Measurements from ENCODE around the gene BCKDHA.

DNA sequence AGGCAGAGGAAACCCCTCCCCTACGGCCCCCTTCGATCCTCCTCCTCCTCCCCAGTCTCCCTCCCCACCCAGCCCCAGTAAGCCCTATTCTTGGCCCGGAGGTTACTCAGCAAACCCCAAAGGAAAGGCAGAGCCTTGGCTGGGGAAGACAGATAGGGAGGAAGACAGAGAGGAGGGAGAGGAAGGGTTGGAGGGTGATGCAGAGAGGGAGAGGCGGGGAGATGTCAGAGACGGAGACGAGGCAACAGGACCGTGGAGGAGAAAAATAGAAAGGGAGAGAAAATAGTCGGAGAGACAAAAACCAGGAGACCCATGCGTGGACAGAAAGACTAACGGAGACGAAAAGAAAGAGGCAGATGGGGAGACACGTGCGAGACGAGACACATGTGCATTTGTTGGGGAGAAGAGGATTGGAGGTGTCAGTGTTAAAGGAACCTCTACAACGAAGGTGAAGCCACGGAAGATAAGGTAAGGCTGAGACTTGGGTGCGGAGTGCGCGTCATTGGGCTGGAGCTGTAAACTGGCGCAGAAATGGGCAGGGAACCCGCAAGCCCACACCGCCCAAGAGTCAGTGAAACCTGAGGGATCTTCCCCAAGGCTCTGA, 46.8 kb upstream of the BCKDHA start:
- TF ChIP-seq RFX5 (IDR thresholded peaks at IDR 0.05; ENCODE audit: low read depth, low read length): no peak
- no peak for TF ChIP-seq CEBPB (IDR thresholded peaks at IDR 0.05; ENCODE audit: low read depth, low read length)
- TF ChIP-seq, protein P1, sequence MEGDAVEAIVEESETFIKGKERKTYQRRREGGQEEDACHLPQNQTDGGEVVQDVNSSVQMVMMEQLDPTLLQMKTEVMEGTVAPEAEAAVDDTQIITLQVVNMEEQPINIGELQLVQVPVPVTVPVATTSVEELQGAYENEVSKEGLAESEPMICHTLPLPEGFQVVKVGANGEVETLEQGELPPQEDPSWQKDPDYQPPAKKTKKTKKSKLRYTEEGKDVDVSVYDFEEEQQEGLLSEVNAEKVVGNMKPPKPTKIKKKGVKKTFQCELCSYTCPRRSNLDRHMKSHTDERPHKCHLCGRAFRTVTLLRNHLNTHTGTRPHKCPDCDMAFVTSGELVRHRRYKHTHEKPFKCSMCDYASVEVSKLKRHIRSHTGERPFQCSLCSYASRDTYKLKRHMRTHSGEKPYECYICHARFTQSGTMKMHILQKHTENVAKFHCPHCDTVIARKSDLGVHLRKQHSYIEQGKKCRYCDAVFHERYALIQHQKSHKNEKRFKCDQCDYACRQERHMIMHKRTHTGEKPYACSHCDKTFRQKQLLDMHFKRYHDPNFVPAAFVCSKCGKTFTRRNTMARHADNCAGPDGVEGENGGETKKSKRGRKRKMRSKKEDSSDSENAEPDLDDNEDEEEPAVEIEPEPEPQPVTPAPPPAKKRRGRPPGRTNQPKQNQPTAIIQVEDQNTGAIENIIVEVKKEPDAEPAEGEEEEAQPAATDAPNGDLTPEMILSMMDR (conservative IDR thresholded peaks at IDR 0.05; ENCODE audit: low read depth, low read length): no peak
- TF ChIP-seq SMC3 (IDR thresholded peaks at IDR 0.05; ENCODE audit: low read depth, low read length): no peak
- no peak for TF ChIP-seq NFE2L2 (IDR thresholded peaks at IDR 0.05; ENCODE audit: low read depth, low read length)
- no peak for TF ChIP-seq POLR2A (IDR thresholded peaks at IDR 0.05; ENCODE audit: low read depth, low read length)
- peak; percentile 94 for TF ChIP-seq MXI1 (IDR thresholded peaks at IDR 0.05; ENCODE audit: borderline replicate concordance, low read depth, low read length)
